Esophagus muscularis mucosa (tissue), 4 donors: ENCODE data around the gene LARP4B. TPM values are rescaled to one million over a fixed set of nuclear protein-coding genes. Genes with fewer than 3 reads are reported as not detected.

ENCODE experiments used
- DNase-seq: peaks from one replicate; pipeline ENCODE4 v3.0.0-alpha.2; 2017; ENCODE audit errors: extremely low spot score
- H3K27ac ChIP-seq, 4 donors: fragments of 200-600 bp; sonication (generic); replicated peaks in 1 of 4; 1 replicate in 3 of 4; 2 replicates in 1 of 4; pipeline ENCODE4 v1.5.1; 2016 to 2019; ENCODE audit warnings: mild to moderate bottlenecking in 1 of 4
- H3K27me3 ChIP-seq, 4 donors: fragments of 200-600 bp; sonication (generic); one replicate each; pipeline versions ENCODE4 v1.5.1 to v1.6.0; 2016 to 2019
- H3K36me3 ChIP-seq, 4 donors: fragments of 200-600 bp; sonication (generic); one replicate each; pipeline ENCODE4 v1.5.1; 2016 to 2019
- H3K4me1 ChIP-seq, 4 donors: fragments of 200-600 bp; sonication (generic); one replicate each; pipeline ENCODE4 v1.5.1; 2016 to 2019
- H3K4me3 ChIP-seq, 4 donors: fragments of 200-600 bp; sonication (generic); 1 replicate in 2 of 4; 2 replicates in 2 of 4; pipeline ENCODE4 v1.5.1; 2016 to 2019; ENCODE audit warnings: mild to moderate bottlenecking in 4 of 4, moderate library complexity in 1 of 4
- H3K9me3 ChIP-seq, 4 donors: fragments of 200-600 bp; sonication (generic); 1 replicate in 3 of 4; 2 replicates in 1 of 4; pipeline ENCODE4 v1.5.1; 2016 to 2019
- EP300 ChIP-seq: sonication (generic); formaldehyde crosslinking; IDR thresholded peaks from one replicate; pipeline ENCODE4 v1.6.1; 2017; ENCODE audit warnings: antibody characterized with exemption
- POLR2A ChIP-seq: fragments of 450-650 bp; IDR thresholded peaks from one replicate; pipeline ENCODE4 v1.6.1; 2017; ENCODE audit warnings: antibody characterized with exemption, moderate library complexity, mild to moderate bottlenecking, low read depth
- POLR2AphosphoS5 ChIP-seq, 2 donors: sonication (generic); formaldehyde crosslinking; IDR thresholded peaks; one replicate each; pipeline ENCODE4 v1.6.1; 2017; ENCODE audit warnings: antibody characterized with exemption in 2 of 2
- WGBS: methylation state at CpG from one replicate; pipeline ENCODE4 v1.1.5; 2018; 5-methylcytosine and 5-hydroxymethylcytosine counted together
- intact Hi-C: fragments of 100-400 bp; cut with DNase I; formaldehyde crosslinking; loops from one replicate; pipeline ENCODE4 v1.15.1; 2023
- total RNA-seq, 4 donors: library from RNA; depleted of rRNA; stranded (reverse); fragments of >200 nt; gene quantifications; one replicate each; pipeline versions ENCODE4 v1.1.0 to v1.2.1, GENCODE V29; 2016
- TF ChIP-seq, protein P1 (sequence below), 3 experiments: fragments of 200-600 bp in 2 of 3; fragments of 450-650 bp in 1 of 3; sonication (generic) in 2 of 3; IDR thresholded peaks; one replicate each; pipeline ENCODE4 v1.5.1; 2017 to 2019; ENCODE audit warnings: antibody characterized with exemption in 3 of 3, mild to moderate bottlenecking in 2 of 3, moderate library complexity in 1 of 3

The LARP4B gene
- total RNA-seq, 4 donors from 2014 or later = 35.6 to 43.1 (median 38.2) TPM

DNA sequence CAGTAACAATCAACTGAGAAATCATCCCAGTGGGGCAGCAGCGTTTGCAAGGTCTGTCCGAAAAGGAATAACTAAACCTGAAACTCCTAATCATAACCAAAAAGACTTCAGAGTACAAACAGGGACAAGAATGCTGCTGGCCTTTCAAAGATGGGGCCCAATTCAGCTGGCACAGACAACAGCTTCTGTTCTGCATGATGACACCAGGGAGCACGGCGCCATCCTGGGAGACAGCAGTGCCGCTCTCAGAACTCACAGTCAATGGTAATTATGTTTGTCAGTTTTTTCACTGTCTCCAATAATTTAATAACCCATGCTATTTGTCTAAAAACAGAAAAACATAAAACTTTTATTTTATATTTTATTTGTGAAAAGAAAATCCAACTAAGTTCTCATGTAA is 90.0 kb downstream of the LARP4B start:
- intact Hi-C loops = no loop called here
- Histone ChIP-seq H3K27me3 (no peaks in the 10 kb centered on the region), H3K9me3 (no peaks in the 10 kb centered on the region), H3K36me3 (peaks cover 23 to 66% (median 46%) of the 10 kb centered on the region in 4 donors), H3K4me3 (no peak overlapping the region), H3K4me1 (peaks cover 5 to 23% (median 17%) of the 10 kb centered on the region in 4 donors), H3K27ac (no peak overlapping the region)
- DNase-seq = no peak
- WGBS = 100% methylated on average over 5 of the region's 5 CpGs
- TF ChIP-seq POLR2A (no peak), EP300 (no peak)

DNA sequence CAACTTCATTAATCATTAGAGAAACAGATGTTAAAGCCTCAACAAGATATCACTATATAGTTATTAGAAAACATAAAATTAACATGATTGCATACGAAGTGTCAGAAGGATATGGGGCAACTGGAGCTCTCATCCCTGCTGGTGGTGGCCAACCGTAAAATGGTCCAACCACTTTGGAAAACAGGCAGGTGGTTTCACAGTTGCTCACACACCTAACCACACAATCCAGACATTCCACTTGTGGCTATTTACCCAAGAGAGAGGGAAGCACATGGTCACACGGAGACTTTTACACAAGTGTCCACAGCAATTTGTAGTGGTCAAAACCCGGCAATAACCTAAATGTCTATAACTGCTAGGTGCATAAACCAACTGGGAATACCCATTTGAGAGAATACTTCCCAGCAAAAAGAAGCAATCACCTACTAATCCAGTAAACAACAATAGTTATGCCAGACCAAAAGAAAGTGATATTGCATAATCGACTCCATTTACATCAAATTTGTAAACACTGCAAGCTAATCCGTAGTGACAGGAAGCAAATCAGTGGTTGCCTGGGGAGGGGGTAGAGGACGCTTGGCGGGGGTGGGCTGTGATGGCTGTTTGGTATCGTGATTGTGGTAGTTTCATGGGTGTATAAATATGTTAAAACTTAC is 91.8 kb downstream of the LARP4B start:
- H3K9me3 ChIP-seq = no peaks in the 10 kb centered on the region
- peaks cover 23 to 77% (median 58%) of the 10 kb centered on the region in 4 donors for H3K36me3 ChIP-seq
- TF ChIP-seq, protein P1, sequence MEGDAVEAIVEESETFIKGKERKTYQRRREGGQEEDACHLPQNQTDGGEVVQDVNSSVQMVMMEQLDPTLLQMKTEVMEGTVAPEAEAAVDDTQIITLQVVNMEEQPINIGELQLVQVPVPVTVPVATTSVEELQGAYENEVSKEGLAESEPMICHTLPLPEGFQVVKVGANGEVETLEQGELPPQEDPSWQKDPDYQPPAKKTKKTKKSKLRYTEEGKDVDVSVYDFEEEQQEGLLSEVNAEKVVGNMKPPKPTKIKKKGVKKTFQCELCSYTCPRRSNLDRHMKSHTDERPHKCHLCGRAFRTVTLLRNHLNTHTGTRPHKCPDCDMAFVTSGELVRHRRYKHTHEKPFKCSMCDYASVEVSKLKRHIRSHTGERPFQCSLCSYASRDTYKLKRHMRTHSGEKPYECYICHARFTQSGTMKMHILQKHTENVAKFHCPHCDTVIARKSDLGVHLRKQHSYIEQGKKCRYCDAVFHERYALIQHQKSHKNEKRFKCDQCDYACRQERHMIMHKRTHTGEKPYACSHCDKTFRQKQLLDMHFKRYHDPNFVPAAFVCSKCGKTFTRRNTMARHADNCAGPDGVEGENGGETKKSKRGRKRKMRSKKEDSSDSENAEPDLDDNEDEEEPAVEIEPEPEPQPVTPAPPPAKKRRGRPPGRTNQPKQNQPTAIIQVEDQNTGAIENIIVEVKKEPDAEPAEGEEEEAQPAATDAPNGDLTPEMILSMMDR (IDR thresholded peaks at IDR 0.05) = no peak
- TF ChIP-seq POLR2AphosphoS5 (IDR thresholded peaks at IDR 0.05) (no peak), POLR2A (no peak), EP300 (no peak)
- no peak overlapping the region for H3K4me3 ChIP-seq
- 92% methylated on average over 9 of the region's 9 CpGs for WGBS
- intact Hi-C loops = no loop called here
- H3K27me3 ChIP-seq = no peaks in the 10 kb centered on the region
- DNase-seq = no peak
- no peak overlapping the region for H3K27ac ChIP-seq
- peaks cover 0 to 12% (median 8%) of the 10 kb centered on the region in 4 donors for H3K4me1 ChIP-seq

DNA sequence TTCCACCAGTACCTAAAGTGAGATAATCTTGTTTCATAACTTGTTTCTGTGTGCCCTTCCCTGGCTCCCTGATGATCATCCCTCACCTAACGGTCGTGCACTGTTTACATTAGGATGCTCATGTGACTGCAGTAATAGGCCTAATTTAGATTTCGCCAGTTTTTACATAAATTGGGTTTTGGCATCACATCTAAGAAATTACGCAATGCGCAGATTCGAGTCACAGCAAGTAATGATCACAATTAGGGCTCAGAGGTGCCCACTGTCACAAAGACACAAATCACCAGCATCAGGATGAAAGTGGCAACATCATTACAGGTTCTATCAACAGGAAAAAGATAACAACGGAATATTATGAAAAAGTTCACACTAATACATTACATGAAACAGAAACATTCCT is 94.7 kb downstream of the LARP4B start:
- intact Hi-C loops = no loop called here
- TF ChIP-seq POLR2A (no peak), POLR2AphosphoS5 (IDR thresholded peaks at IDR 0.05) (no peak)
- TF ChIP-seq, protein P1 (IDR thresholded peaks at IDR 0.05) = no peak
- H3K27ac ChIP-seq = no peak overlapping the region
- 69% methylated on average over 7 of the region's 7 CpGs for WGBS
- no peaks in the 10 kb centered on the region for H3K9me3 ChIP-seq
- peaks cover 5 to 60% (median 44%) of the 10 kb centered on the region in 4 donors for H3K36me3 ChIP-seq
- DNase-seq = no peak
- H3K4me3 ChIP-seq = no peak overlapping the region
- peaks cover 0 to 12% (median 7%) of the 10 kb centered on the region in 4 donors for H3K4me1 ChIP-seq
- H3K27me3 ChIP-seq = no peaks in the 10 kb centered on the region

DNA sequence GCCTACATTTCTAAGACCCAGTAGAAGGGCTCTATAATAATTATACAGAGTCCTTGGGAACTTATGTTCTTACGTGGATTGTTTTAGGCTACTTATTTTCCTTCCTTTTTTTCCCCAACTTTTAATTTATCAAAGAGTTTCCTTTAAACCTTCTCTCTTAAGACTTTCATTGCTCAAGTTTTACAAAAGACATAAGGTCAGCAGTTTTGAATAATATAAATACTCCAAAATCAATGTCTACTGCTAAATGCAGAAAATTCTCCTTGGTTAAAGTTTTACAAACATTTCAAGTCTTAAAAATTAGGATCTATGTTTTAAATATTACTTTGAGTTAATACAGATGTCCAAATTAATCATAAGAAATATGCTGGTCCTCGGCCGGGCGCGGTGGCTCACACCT is 97.0 kb downstream of the LARP4B start:
- H3K27ac ChIP-seq = no peak overlapping the region
- no peak for DNase-seq
- H3K4me3 ChIP-seq = no peak overlapping the region
- no peaks in the 10 kb centered on the region for H3K27me3 ChIP-seq
- intact Hi-C loops = no loop called here
- 98% methylated on average over 5 of the region's 5 CpGs for WGBS
- TF ChIP-seq EP300 (no peak), POLR2AphosphoS5 (IDR thresholded peaks at IDR 0.05) (no peak), POLR2A (no peak)
- TF ChIP-seq, protein P1 (IDR thresholded peaks at IDR 0.05) = no peak
- H3K36me3 ChIP-seq = peaks cover 2 to 55% (median 27%) of the 10 kb centered on the region in 4 donors
- no peaks in the 10 kb centered on the region for H3K9me3 ChIP-seq
- H3K4me1 ChIP-seq = peaks cover 0 to 12% (median 7%) of the 10 kb centered on the region in 4 donors

DNA sequence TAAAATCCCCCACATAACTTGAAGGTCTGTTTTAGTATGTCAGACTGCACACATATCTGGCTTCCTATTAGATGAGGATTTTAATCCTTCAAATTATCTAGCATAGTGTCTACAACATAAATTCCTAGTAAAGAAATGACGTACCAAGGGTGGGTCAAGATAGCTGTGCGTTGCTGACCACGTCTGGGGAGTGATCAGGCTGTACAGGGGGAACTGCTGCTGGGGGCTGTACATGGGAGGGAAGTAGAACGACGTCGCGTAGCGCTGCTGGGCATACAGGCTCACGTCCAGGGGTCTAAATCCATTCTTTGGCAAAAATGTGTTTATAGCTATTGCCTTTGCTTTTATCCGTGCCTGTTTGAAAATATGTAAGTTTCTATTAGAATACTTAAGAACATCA is 102.3 kb downstream of the LARP4B start:
- DNase-seq = no peak
- intact Hi-C loops = no loop called here
- H3K9me3 ChIP-seq = no peaks in the 10 kb centered on the region
- no peaks in the 10 kb centered on the region for H3K27me3 ChIP-seq
- WGBS = 93% methylated on average over 10 of the region's 10 CpGs
- H3K4me1 ChIP-seq = no peaks in the 10 kb centered on the region
- H3K27ac ChIP-seq = no peak overlapping the region
- H3K36me3 ChIP-seq = peaks cover 25 to 77% (median 53%) of the 10 kb centered on the region in 4 donors
- H3K4me3 ChIP-seq = no peak overlapping the region
- TF ChIP-seq POLR2A (no peak), EP300 (no peak), POLR2AphosphoS5 (IDR thresholded peaks at IDR 0.05) (no peak)
- TF ChIP-seq, protein P1 (IDR thresholded peaks at IDR 0.05) = no peak
